MCF 10A (cell line): ENCODE results near the gene ELMO2. TPM values are rescaled to one million over a fixed set of nuclear protein-coding genes. Genes with fewer than 3 reads are reported as not detected.

ENCODE experiments used
- BruUV-seq: library from RNA; stranded (reverse); fragments of 400-500 nt; replicated peaks from 2 replicates; lab custom pipeline; 2021; lab: Mats Ljungman, UMichigan
- CTCF ChIA-PET: fragments of 300-600 bp; sonication (Branson Sonifier 250); formaldehyde crosslinking; extraction: SDS; loops from one replicate; lab custom pipeline; 2021; ENCODE audit warnings: antibody characterized with exemption, inconsistent platforms; lab: Yijun Ruan, JAX
- POLR2A ChIA-PET: fragments of 300-600, 350-650 bp; sonication (Branson Sonifier 250); formaldehyde crosslinking; extraction: SDS; loops from one replicate; lab custom pipeline; 2020; ENCODE audit warnings: antibody characterized with exemption, inconsistent platforms; lab: Yijun Ruan, JAX
- DNase-seq: peaks from one replicate; pipeline ENCODE4 v3.0.0-alpha.2; 2018; ENCODE audit not compliant: unreplicated experiment
- H3K27ac Mint-ChIP-seq: one replicate; pipeline ENCODE4 v1.8.0; 2022; ENCODE audit warnings: mild to moderate bottlenecking, low read depth, mixed read lengths; ENCODE audit not compliant: unreplicated experiment
- H3K27me3 Mint-ChIP-seq: one replicate; pipeline ENCODE4 v1.8.0; 2022; ENCODE audit warnings: mixed read lengths; ENCODE audit not compliant: insufficient read depth, unreplicated experiment
- H3K36me3 Mint-ChIP-seq: one replicate; pipeline ENCODE4 v1.8.0; 2022; ENCODE audit warnings: mild to moderate bottlenecking, moderate library complexity, mixed read lengths; ENCODE audit not compliant: insufficient read depth, unreplicated experiment
- H3K4me1 Mint-ChIP-seq: one replicate; pipeline ENCODE4 v1.8.0; 2022; ENCODE audit warnings: mixed read lengths; ENCODE audit not compliant: insufficient read depth, unreplicated experiment
- H3K4me3 Mint-ChIP-seq: one replicate; pipeline ENCODE4 v1.8.0; 2022; ENCODE audit warnings: mild to moderate bottlenecking, moderate library complexity, mixed read lengths; ENCODE audit not compliant: unreplicated experiment
- H3K9me3 Mint-ChIP-seq: one replicate; pipeline ENCODE4 v1.8.0; 2022; ENCODE audit warnings: mixed read lengths; ENCODE audit not compliant: unreplicated experiment
- intact Hi-C: fragments of 100-400 bp; cut with micrococcal nuclease; formaldehyde crosslinking; loops from 2 replicates; pipeline ENCODE4 v1.14.1; 2022
- total RNA-seq: library from RNA; stranded (reverse); gene quantifications from 2 replicates; pipeline ENCODE4 v1.2.3, GENCODE V29; 2022
- TF ChIP-seq, protein P1 (sequence below): fragments of 200-600 bp; IDR thresholded peaks from one replicate; pipeline ENCODE4 v1.8.0; 2022; ENCODE audit warnings: antibody characterized with exemption, mild to moderate bottlenecking; ENCODE audit not compliant: unreplicated experiment

ELMO2 gene
- total RNA-seq, 1 experiment from 2014 or later = 21.1 TPM

- no TSS peak for BruUV-seq
Observed at GRCh38 chr20:46416421-46416820, 10.0 kb upstream of the ELMO2 start.

GRCh38 chr20:46415773-46416172 lies 9.4 kb upstream of the ELMO2 start:
- ChIA-PET CTCF (interaction anchor here (3.5 kb wide), 1 partner anchor 284 kb away, joined by 12 read pairs; no protein-coding TSS in a partner anchor), POLR2A (interaction anchor here (1.1 kb wide), 1 partner anchor 52 kb away, joined by 5 read pairs; no protein-coding TSS in a partner anchor)
- Mint-ChIP-seq H3K4me3 (no peak overlapping the region), H3K4me1 (no peaks in the 10 kb centered on the region), H3K9me3 (no peaks in the 10 kb centered on the region), H3K27me3 (peaks cover 75% of the 10 kb centered on the region), H3K36me3 (no peaks in the 10 kb centered on the region), H3K27ac (no peak overlapping the region)
- no peak for DNase-seq
- BruUV-seq = no TSS peak
- TF ChIP-seq, protein P1, sequence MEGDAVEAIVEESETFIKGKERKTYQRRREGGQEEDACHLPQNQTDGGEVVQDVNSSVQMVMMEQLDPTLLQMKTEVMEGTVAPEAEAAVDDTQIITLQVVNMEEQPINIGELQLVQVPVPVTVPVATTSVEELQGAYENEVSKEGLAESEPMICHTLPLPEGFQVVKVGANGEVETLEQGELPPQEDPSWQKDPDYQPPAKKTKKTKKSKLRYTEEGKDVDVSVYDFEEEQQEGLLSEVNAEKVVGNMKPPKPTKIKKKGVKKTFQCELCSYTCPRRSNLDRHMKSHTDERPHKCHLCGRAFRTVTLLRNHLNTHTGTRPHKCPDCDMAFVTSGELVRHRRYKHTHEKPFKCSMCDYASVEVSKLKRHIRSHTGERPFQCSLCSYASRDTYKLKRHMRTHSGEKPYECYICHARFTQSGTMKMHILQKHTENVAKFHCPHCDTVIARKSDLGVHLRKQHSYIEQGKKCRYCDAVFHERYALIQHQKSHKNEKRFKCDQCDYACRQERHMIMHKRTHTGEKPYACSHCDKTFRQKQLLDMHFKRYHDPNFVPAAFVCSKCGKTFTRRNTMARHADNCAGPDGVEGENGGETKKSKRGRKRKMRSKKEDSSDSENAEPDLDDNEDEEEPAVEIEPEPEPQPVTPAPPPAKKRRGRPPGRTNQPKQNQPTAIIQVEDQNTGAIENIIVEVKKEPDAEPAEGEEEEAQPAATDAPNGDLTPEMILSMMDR = no peak
- intact Hi-C loops = no loop called here

More at GRCh38 chr20:46416421-46416820, 10.0 kb upstream of the ELMO2 start:
- H3K4me1 Mint-ChIP-seq = no peaks in the 10 kb centered on the region
- H3K27ac Mint-ChIP-seq = no peak overlapping the region
- H3K4me3 Mint-ChIP-seq = no peak overlapping the region
- intact Hi-C loops = no loop called here
- peaks cover 81% of the 10 kb centered on the region for H3K27me3 Mint-ChIP-seq
- H3K36me3 Mint-ChIP-seq = no peaks in the 10 kb centered on the region
- H3K9me3 Mint-ChIP-seq = no peaks in the 10 kb centered on the region
- POLR2A ChIA-PET = interaction anchor here (1.1 kb wide), 1 partner anchor 53 kb away, joined by 5 read pairs; no protein-coding TSS in a partner anchor
- TF ChIP-seq, protein P1 = no peak
- no peak for DNase-seq
- CTCF ChIA-PET = interaction anchor here (0.6 to 3.5 kb wide), 3 partner anchors 10 to 675 kb away, joined by 3 to 12 read pairs (median 4); partner anchors contain the start of gene ELMO2

DNA sequence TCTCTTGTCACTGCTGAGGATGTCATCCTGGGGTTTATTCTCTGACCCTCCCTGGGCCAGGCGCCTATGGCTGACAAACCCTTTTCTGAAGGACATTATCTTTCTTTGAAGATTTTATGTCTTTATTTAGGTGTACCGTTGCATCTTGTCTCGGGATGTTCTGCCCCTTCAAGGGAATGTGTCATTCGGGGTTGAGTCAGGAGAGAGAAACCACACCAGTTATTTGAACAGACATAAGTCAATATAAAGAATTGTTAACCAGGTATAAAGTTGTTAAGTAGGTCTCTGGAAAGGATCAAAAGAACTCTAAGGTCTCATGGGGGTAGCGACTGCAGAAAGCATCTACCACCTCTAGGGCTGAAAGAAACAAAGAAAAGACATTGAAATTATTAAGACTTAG lies 8.2 kb upstream of the ELMO2 start:
- ChIA-PET CTCF (interaction anchor here (1.0 to 4.1 kb wide), 3 partner anchors 20 to 286 kb away, joined by 3 to 24 read pairs (median 12); no protein-coding TSS in a partner anchor), POLR2A (no interaction called here)
- no TSS peak for BruUV-seq
- DNase-seq = no peak
- Mint-ChIP-seq H3K4me3 (no peak overlapping the region), H3K27me3 (peaks cover 64% of the 10 kb centered on the region), H3K4me1 (no peaks in the 10 kb centered on the region), H3K9me3 (no peaks in the 10 kb centered on the region), H3K36me3 (no peaks in the 10 kb centered on the region), H3K27ac (no peak overlapping the region)
- intact Hi-C loops = no loop called here
- TF ChIP-seq, protein P1 = no peak

GRCh38 chr20:46411637-46412036 lies 5.2 kb upstream of the ELMO2 start:
- no peak overlapping the region for H3K27ac Mint-ChIP-seq
- peaks cover 11% of the 10 kb centered on the region for H3K4me1 Mint-ChIP-seq
- intact Hi-C loops = no loop called here
- TF ChIP-seq, protein P1 = no peak
- ChIA-PET POLR2A (interaction anchor here (0.7 to 1.6 kb wide), 2 partner anchors 9 to 65 kb away, joined by 3 to 5 read pairs; no protein-coding TSS in a partner anchor), CTCF (interaction anchor here (0.6 to 4.1 kb wide), 24 partner anchors 10 to 884 kb away, joined by 3 to 24 read pairs (median 4); no protein-coding TSS in a partner anchor)
- no peak overlapping the region for H3K4me3 Mint-ChIP-seq
- DNase-seq = no peak
- no peaks in the 10 kb centered on the region for H3K9me3 Mint-ChIP-seq
- peaks cover 34% of the 10 kb centered on the region for H3K27me3 Mint-ChIP-seq
- no TSS peak for BruUV-seq
- H3K36me3 Mint-ChIP-seq = no peaks in the 10 kb centered on the region
